ENCODE results near the gene PCCA.

Gene PCCA

DNA sequence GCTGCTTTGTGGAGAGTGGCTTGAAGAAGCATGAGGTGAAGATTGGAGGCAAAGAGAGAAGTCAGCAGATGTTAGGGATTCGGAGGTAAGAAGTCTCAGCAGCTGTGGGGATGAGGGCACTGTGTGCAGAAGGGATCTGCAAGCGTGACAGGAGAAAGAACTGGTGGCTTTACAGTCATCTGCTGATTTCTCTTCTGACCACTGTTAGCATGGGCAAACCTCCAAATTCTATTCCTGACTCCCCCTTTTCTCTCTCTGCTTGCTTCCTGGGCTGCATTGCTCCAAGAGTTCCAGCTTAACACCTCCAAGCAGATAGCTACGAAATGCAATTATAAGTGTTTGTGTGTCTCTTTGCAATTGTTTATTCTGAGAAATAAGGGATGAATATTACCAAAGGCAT is 340.1 kb downstream of the PCCA start:
- Histone ChIP-seq H3K18ac (ENCODE audit: low read length) (no peak overlapping the region), H3K79me2 (ENCODE audit: control insufficient read depth, insufficient read depth, low read length) (no peaks in the 10 kb centered on the region), H3K23ac (ENCODE audit: low read length) (no peak overlapping the region), H2BK120ac (ENCODE audit: low read depth, low read length) (no peak overlapping the region), H3K79me1 (ENCODE audit: low read length) (no peaks in the 10 kb centered on the region), H3K27me3 (ENCODE audit: insufficient read depth, low read length, poor library complexity) (no peaks in the 10 kb centered on the region), H2AK5ac (ENCODE audit: low read length) (no peak overlapping the region), H2BK5ac (ENCODE audit: low read length) (no peak overlapping the region), H3K56ac (ENCODE audit: low read length) (no peak overlapping the region), H4K8ac (ENCODE audit: low read depth, low read length) (no peak overlapping the region), H3K4ac (ENCODE audit: low read depth, low read length) (no peak overlapping the region), H3K4me1 (ENCODE audit: control insufficient read depth, low read depth, low read length) (peaks cover 1% of the 10 kb centered on the region), H3K27ac (ENCODE audit: low read depth, low read length) (no peak overlapping the region), H4K5ac (ENCODE audit: low read length) (no peak overlapping the region), H3K4me2 (ENCODE audit: low read length) (no peak overlapping the region), H3K4me3 (ENCODE audit: low read length) (no peak overlapping the region), H3K36me3 (ENCODE audit: control insufficient read depth, insufficient read depth, low read length) (no peaks in the 10 kb centered on the region), H3K9ac (ENCODE audit: low read length) (no peak overlapping the region), H2BK15ac (replicated peaks; ENCODE audit: low read depth) (no peak overlapping the region)
- no peak for DNase-seq
- no CpG with 5 or more reads among the region's 3 CpGs for WGBS (ENCODE audit: extremely low coverage, insufficient coverage, low lambda C conversion rate)

DNA sequence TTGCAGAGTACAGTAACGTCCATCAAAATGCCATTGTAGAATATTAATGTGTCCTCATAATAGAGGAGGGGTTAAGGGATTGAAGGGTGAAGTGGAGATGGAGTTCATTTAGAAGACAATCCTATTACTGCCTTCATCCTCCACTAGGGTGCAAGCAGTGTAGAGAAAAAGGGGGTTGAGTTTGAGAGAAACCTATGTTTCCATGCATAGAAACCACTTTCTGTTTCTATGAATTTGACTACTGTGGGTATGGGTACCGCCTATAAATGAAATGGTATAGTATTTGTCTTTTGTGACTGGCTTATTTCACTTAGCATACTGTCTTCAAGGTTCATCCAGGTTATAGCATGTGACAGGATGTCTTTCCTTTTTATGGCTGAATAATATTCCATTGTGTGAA is 343.7 kb downstream of the PCCA start:
- Histone ChIP-seq H3K56ac (ENCODE audit: low read length) (no peak overlapping the region), H4K8ac (ENCODE audit: low read depth, low read length) (no peak overlapping the region), H3K9ac (ENCODE audit: low read length) (no peak overlapping the region), H3K36me3 (ENCODE audit: control insufficient read depth, insufficient read depth, low read length) (no peaks in the 10 kb centered on the region), H2BK5ac (ENCODE audit: low read length) (no peak overlapping the region), H3K79me1 (ENCODE audit: low read length) (no peaks in the 10 kb centered on the region), H3K27me3 (ENCODE audit: insufficient read depth, low read length, poor library complexity) (no peaks in the 10 kb centered on the region), H4K5ac (ENCODE audit: low read length) (no peak overlapping the region), H3K23ac (ENCODE audit: low read length) (no peak overlapping the region), H3K79me2 (ENCODE audit: control insufficient read depth, insufficient read depth, low read length) (no peaks in the 10 kb centered on the region), H3K18ac (ENCODE audit: low read length) (no peak overlapping the region), H2BK15ac (replicated peaks; ENCODE audit: low read depth) (no peak overlapping the region), H2BK120ac (ENCODE audit: low read depth, low read length) (no peak overlapping the region), H3K4me1 (ENCODE audit: control insufficient read depth, low read depth, low read length) (peaks cover 2% of the 10 kb centered on the region), H3K4me3 (ENCODE audit: low read length) (no peak overlapping the region), H3K4me2 (ENCODE audit: low read length) (no peak overlapping the region), H3K27ac (ENCODE audit: low read depth, low read length) (no peak overlapping the region), H2AK5ac (ENCODE audit: low read length) (no peak overlapping the region), H3K4ac (ENCODE audit: low read depth, low read length) (no peak overlapping the region)
- no CpG with 5 or more reads among the region's 2 CpGs for WGBS (ENCODE audit: extremely low coverage, insufficient coverage, low lambda C conversion rate)
- DNase-seq = no peak

DNA sequence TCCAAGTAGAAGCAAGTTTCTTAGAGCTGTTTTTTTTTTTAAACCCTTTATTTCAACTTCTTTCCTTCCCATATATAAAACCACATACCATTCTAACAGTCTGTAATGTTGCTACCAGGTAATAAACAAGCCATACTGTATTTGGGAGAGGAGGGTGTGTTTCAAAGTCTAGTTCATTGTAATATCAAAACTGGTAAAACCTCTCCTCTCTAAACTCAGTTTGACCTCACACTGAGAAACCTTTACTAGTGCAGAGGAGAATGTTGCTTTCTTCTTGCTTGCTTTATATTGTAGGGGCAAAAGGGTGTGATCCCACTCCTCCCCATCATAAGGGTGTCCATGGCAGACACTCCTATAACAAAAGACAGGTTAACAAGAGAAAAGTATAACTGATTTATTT is 344.6 kb downstream of the PCCA start:
- H3K56ac ChIP-seq (ENCODE audit: low read length) = no peak overlapping the region
- no peaks in the 10 kb centered on the region for H3K79me1 ChIP-seq (ENCODE audit: low read length)
- peaks cover 2% of the 10 kb centered on the region for H3K4me1 ChIP-seq (ENCODE audit: control insufficient read depth, low read depth, low read length)
- no peak overlapping the region for H3K18ac ChIP-seq (ENCODE audit: low read length)
- no peak overlapping the region for H2AK5ac ChIP-seq (ENCODE audit: low read length)
- H2BK120ac ChIP-seq (ENCODE audit: low read depth, low read length) = no peak overlapping the region
- no peak overlapping the region for H3K4me3 ChIP-seq (ENCODE audit: low read length)
- H3K79me2 ChIP-seq (ENCODE audit: control insufficient read depth, insufficient read depth, low read length) = no peaks in the 10 kb centered on the region
- DNase-seq = no peak
- H3K9ac ChIP-seq (ENCODE audit: low read length) = no peak overlapping the region
- H3K27ac ChIP-seq (ENCODE audit: low read depth, low read length) = no peak overlapping the region
- no peaks in the 10 kb centered on the region for H3K36me3 ChIP-seq (ENCODE audit: control insufficient read depth, insufficient read depth, low read length)
- H3K4me2 ChIP-seq (ENCODE audit: low read length) = no peak overlapping the region
- no peak overlapping the region for H3K4ac ChIP-seq (ENCODE audit: low read depth, low read length)
- H3K27me3 ChIP-seq (ENCODE audit: insufficient read depth, low read length, poor library complexity) = no peaks in the 10 kb centered on the region
- H3K23ac ChIP-seq (ENCODE audit: low read length) = no peak overlapping the region
- no peak overlapping the region for H2BK15ac ChIP-seq (replicated peaks; ENCODE audit: low read depth)
- no peak overlapping the region for H2BK5ac ChIP-seq (ENCODE audit: low read length)
- H4K5ac ChIP-seq (ENCODE audit: low read length) = no peak overlapping the region
- no peak overlapping the region for H4K8ac ChIP-seq (ENCODE audit: low read depth, low read length)

DNA sequence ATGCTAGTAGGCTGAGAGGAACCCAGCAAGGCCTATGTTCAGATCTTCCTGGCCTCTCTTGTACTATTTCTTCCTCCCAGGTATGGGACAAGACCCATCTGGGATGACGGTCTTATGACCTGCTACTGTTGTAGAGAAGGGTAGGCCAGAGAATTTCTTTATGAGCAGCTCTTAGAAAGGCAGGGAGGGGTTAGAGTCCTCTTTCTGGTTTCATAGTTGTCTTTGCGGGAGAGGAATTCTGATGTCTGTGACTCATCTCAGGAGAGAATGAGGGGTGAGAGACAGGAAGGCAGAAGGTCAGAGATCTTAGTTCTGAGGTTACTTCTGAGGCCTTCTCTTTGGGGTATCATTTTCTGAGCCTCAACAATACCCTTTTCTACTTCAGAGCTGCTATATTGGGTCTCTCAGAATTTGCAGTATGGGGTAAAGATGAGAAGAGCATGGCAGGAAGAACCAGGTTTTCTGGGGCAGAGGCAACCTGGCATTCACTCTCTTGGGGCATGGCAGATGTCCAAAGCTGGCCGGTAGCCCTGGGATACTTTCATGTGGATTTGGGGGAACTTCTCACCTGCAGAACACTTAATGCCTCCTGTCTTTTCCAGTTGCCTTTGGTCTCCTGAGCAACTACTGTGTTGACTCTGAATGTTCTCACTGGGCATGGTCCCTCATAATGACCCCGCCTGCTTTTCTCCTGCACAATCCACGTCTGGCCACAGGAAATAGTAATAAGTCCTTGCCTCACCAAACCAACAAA is 345.3 kb downstream of the PCCA start:
- H2BK15ac ChIP-seq (replicated peaks; ENCODE audit: low read depth) = no peak overlapping the region
- H4K8ac ChIP-seq (ENCODE audit: low read depth, low read length) = no peak overlapping the region
- no peak overlapping the region for H3K56ac ChIP-seq (ENCODE audit: low read length)
- no peak overlapping the region for H3K27ac ChIP-seq (ENCODE audit: low read depth, low read length)
- H2BK120ac ChIP-seq (ENCODE audit: low read depth, low read length) = no peak overlapping the region
- H2AK5ac ChIP-seq (ENCODE audit: low read length) = no peak overlapping the region
- no peaks in the 10 kb centered on the region for H3K27me3 ChIP-seq (ENCODE audit: insufficient read depth, low read length, poor library complexity)
- H3K79me1 ChIP-seq (ENCODE audit: low read length) = no peaks in the 10 kb centered on the region
- no peak overlapping the region for H3K4ac ChIP-seq (ENCODE audit: low read depth, low read length)
- no peak overlapping the region for H4K5ac ChIP-seq (ENCODE audit: low read length)
- no peaks in the 10 kb centered on the region for H3K36me3 ChIP-seq (ENCODE audit: control insufficient read depth, insufficient read depth, low read length)
- no peak overlapping the region for H3K4me3 ChIP-seq (ENCODE audit: low read length)
- no peak overlapping the region for H3K18ac ChIP-seq (ENCODE audit: low read length)
- no peak overlapping the region for H3K4me2 ChIP-seq (ENCODE audit: low read length)
- no peak overlapping the region for H2BK5ac ChIP-seq (ENCODE audit: low read length)
- H3K23ac ChIP-seq (ENCODE audit: low read length) = no peak overlapping the region
- peak; percentile 43 for DNase-seq
- no peaks in the 10 kb centered on the region for H3K79me2 ChIP-seq (ENCODE audit: control insufficient read depth, insufficient read depth, low read length)
- peaks cover 2% of the 10 kb centered on the region for H3K4me1 ChIP-seq (ENCODE audit: control insufficient read depth, low read depth, low read length)
- no CpG with 5 or more reads among the region's 5 CpGs for whole genome bisulfite sequencing (ENCODE audit: extremely low coverage, insufficient coverage, low lambda C conversion rate)
- H3K9ac ChIP-seq (ENCODE audit: low read length) = no peak overlapping the region

DNA sequence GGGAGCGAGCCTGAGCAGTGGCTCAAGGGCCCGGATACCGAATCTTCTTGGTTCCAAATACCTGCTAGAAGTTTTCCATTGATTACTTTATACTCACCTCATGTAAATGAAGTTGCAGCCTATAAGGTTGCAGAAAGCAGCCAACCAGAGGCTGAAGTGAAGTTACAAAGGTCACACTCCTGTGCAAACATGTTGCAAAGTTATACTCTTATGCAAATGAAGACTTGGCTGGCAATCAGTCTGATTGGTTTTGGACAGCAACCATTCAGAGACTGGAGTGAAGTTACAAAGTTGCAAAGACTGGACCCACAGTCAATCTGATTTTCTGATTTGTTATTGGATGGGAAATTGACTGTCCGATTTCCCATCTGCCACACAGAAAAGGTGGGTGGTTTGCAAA is 347.2 kb downstream of the PCCA start:
- Histone ChIP-seq H4K5ac (ENCODE audit: low read length) (no peak overlapping the region), H3K4me2 (ENCODE audit: low read length) (no peak overlapping the region), H3K4me3 (ENCODE audit: low read length) (no peak overlapping the region), H3K18ac (ENCODE audit: low read length) (no peak overlapping the region), H4K8ac (ENCODE audit: low read depth, low read length) (no peak overlapping the region), H3K27ac (ENCODE audit: low read depth, low read length) (no peak overlapping the region), H3K4me1 (ENCODE audit: control insufficient read depth, low read depth, low read length) (peaks cover 2% of the 10 kb centered on the region), H3K23ac (ENCODE audit: low read length) (no peak overlapping the region), H2BK5ac (ENCODE audit: low read length) (no peak overlapping the region), H2BK120ac (ENCODE audit: low read depth, low read length) (no peak overlapping the region), H3K56ac (ENCODE audit: low read length) (no peak overlapping the region), H2AK5ac (ENCODE audit: low read length) (no peak overlapping the region), H2BK15ac (replicated peaks; ENCODE audit: low read depth) (no peak overlapping the region), H3K4ac (ENCODE audit: low read depth, low read length) (no peak overlapping the region), H3K79me2 (ENCODE audit: control insufficient read depth, insufficient read depth, low read length) (no peaks in the 10 kb centered on the region), H3K27me3 (ENCODE audit: insufficient read depth, low read length, poor library complexity) (no peaks in the 10 kb centered on the region), H3K36me3 (ENCODE audit: control insufficient read depth, insufficient read depth, low read length) (no peaks in the 10 kb centered on the region), H3K79me1 (ENCODE audit: low read length) (no peaks in the 10 kb centered on the region), H3K9ac (ENCODE audit: low read length) (no peak overlapping the region)
- no CpG with 5 or more reads among the region's 4 CpGs for WGBS (ENCODE audit: extremely low coverage, insufficient coverage, low lambda C conversion rate)
- DNase-seq = no peak

All from mesendoderm (in vitro differentiated cells).